ENCODE measurements around the gene VWDE.
"Not testable (repeated sequence)": the region's sequence is repeated elsewhere in the genome, so short reads cannot be mapped to it uniquely, and the experiment has no call there.

Gene VWDE

DNA sequence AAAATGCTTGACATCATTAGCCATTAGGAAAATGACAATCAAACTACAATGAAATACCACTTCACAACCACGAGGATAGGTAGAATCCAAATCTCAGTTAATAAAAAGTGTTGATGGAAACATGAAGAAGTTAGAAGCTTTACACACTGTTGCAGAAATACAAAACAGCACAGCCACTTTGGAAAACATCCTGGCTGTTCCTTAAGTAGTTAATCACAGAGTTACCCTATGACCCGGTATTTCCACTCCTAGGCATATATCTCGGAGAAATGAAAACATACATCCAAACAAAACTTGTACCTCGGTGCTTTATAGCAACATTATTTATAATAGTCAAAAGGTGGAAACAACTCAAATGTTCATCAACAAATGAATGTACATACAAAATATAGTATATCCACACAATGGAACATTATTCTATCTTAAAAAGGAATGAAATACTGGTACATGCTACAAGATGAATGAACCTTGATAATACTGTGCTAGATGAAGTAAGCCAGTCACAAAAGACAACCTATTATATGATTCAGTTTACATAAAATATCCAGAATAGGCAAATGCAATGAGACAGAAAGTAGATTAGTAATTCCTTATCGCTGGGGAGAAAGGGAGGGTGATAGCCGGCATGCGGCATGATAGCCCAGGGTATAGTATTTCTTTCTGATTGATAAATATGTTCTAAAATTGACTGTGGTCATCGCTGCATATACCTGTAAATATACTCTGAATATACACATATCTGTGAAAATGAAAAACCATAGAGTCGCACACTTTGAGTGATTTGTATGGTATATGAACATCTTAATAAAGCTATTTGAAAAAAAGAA is 1.9 kb downstream of the VWDE start:
- DNase-seq, result no peak

DNA sequence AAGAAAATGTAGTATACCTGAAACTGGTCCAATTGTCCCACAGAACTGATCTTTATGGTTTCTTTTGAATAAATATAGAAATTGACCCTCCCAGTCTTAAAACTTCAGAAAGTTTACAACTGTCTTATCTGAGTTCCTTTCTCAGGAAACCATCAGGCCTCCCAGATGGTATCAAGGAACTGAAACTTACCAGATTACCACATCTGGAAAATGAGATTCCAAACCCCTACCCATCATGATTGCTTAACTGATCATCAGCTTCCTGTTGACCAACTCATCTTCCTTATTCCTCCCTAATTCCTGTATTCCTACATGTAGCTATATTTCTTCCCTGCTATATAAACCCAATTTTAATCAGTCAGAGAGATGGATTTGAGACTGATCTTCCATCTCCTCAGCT is 5.5 kb downstream of the VWDE start:
- DNase-seq, result no peak

DNA sequence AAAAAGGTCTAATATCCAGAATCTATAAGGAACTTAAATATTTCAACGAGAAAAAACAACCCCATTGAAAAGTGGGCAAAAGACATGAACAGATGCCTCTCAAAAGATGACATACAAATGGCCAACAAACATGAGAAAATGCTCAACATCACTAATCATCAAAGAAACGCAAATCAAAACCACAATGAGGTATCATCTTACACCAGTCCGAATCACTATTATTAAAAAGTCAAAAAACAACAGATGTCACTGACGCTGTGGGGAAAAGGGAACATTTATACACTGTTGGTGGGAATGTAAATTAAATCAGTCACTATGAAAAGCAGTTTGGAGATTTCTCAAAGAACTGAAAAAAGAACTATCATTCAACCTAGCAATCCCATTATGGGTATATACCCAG is 6.0 kb downstream of the VWDE start:
- no peak for DNase-seq

DNA sequence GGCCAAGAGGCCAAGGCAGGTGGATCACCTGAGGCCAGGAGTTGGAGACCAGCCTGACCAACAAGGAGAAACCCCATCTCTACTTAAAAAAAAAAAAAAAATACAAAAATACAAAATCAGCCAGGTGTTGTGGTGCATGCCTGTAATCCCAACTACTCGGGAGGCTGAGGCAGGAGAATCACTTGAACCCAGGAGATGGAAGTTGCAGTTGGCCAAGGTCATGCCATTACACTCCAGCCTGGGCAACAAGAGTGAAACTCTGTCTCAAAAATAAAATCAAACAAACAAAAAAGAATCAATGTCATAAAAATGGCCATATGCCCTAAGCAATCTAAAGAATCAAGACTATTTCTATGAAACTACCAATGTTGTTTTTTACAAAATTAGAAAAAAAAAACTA is 7.0 kb downstream of the VWDE start:
- DNase-seq, result not testable (repeated sequence)

DNA sequence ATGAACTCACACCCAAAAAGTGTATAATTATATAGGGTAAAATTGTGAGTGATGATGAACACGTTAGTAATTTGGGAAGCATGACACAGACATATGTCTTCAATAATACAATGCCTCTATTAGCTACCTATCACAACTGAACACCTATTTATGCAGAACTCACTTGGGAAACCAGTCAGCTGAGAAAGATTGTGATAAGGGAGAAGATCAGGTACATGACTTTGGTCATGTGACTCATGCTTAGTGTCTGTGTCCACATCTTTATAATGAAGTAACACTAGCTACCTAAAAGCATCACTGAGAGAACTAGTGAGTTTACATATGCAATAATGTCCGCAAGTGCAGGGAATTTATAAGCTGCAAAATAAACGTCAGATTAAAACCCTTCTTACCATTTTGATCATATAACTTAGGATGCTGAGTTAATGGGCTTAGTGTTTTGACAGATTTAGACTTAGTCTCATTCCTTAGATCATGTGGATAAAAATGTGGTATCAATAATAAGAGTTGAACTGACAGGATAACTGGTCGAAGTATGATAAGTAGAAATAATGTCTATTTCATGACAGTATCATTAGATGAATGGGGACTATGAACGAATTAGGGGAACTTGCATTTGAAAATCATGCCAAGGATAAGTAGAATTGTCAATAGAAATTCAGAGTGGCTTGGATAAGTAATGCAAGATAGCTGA is 11.6 kb downstream of the VWDE start:
- no peak for DNase-seq

DNA sequence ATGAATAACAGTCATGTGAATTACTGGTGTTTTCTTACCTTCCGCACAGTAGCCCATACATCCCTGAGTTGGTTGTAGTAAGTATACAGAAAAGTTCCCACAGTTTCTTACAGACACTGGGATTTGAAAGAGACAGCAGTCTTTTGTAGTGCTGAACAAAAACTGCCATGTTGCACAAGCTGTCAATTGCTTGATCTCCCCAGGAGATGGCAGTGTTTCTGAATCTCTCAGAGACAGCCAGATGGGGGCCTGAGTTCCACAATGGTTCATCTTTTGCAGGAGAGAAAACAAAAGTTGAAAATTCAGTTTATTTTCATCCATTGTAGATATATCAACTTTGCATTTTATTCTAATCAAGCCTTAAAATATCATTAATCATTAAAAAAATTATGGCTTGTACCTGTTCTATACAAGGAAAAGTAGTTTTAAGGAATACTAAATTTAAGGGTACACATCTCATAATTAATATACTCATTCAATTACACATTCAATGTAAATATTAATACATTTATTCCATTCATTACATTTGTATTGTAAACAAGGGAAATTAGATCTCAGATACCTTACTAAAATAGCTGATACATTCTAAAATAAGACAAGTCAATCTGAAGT is 14.5 kb downstream of the VWDE start:
- peak; percentile 2 for DNase-seq

DNA sequence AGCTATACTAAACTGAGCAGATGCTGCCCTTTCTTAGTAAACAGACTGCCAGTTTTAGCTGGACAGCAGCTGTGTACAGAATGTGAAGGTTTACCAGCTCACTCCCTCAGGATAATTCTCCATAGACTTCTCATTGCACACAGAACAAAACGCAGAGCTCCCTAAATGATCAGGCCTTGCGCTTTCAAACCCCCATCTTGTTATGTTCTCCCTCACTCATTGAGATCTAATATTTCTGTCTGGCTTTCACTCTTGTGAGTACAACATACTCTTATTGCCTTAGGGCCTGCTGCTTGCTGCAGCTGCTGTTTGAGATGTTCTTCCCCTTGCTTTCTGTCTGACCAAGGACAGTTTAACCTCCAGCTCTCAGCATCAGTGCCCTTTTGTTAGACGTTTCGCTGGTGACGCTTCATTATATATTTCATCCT is 17.3 kb downstream of the VWDE start:
- no peak for DNase-seq

DNA sequence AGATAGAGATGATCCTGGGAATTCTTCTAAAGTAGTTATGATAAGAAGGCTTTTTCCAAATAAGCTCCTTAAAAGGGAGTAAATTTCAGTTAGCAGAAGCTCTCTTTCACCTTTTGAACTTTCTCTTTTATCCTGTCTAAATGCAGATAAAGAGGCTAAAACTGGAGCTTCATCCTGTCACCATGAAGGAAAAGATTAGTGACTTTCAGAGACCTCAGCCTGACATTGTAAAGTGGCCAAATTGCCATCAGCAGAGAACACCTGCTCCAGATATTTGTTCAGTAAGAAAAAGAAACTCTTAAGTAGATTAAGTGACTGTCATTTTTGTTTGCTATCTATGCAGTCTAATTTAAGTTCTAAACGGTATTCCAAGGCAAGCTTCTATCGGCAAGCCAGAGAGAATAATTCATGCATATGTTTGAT is 18.3 kb downstream of the VWDE start:
- no peak for DNase-seq

DNA sequence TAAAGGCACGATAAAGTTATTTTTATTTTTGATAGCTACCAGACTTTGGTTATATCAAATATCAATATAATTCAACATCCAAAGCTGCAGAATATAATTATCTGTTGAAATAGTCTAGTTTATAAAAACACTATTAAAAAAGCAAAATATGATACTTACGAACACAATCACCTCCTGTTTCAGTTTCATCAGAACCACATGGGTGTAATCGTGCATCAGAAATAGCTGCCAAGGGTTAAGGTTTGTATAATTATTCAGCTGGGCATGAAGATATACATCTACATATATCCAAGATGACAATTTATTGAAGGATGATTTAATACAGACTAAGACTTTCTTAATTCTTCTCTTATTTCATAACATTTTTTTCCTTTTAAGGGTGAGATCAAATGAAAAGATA is 20.3 kb downstream of the VWDE start:
- DNase-seq, result no peak

DNA sequence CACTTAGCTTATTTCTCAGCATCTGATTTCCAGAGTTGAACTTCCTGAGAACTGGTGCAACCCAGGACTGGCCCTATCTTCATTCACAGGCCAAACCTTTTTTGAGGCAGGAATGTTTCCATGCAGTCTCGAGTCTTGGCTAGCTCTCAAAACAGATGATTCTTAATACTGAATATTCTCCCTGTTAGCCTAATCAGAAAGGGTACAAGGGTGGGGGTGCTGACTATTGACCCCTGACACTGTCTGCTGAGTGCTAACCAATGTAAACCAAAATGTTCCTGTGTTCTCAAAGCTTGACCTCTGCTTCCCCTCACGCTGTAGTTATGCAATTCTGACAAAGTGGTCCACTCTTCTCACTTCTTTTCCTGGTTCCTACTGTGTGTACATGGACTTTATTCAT is 25.3 kb downstream of the VWDE start:
- no peak for DNase-seq

DNA sequence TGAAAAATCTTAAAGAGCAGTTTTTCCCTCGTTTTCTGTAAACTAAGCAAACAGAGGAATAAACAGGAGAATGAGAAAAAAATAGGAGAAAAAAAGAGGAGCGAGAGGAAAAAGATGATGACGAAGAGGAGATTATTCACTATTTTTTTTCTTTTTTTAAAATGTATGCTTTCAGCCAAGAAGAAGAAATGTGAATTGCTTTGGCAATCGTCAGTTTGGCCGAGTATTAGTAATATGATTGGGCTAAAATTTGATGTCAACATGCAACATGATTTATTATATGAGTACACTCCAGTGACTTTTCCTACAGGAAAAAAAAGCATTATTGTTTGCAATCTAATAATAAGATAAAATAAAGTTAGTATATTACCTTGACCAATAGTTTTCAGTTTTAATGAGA is 26.3 kb downstream of the VWDE start:
- DNase-seq, result no peak

DNA sequence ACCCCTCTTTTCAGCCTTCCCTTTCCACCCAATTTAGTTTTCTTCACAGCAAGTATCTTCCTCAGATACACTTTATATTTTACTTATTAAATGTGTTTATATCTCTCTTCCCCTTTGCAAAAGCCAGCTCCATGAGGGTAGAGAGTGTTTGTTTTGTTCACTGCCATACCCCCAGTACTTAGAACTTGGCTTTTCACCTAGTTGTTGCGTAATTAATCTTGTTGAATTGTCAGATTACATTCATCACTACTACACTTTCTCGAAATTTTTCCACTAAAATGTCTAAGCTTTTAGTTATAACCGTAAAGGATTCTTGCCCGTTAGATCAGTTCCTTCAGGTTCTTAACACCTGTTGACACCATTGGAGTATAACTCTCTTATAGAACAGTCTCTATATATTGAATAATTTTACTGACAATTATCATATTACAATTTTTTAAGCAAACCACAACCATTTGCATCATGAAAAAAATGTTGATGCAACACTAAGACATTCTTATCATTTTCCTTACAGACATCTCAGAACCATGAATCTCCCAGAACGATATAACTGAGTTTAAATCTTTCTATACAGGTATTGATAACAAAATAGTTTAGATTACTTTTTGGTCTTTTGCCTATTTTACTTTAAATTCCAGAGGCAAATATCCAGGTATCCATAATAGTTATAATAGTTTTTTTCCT is 29.9 kb downstream of the VWDE start:
- DNase-seq, result no peak

DNA sequence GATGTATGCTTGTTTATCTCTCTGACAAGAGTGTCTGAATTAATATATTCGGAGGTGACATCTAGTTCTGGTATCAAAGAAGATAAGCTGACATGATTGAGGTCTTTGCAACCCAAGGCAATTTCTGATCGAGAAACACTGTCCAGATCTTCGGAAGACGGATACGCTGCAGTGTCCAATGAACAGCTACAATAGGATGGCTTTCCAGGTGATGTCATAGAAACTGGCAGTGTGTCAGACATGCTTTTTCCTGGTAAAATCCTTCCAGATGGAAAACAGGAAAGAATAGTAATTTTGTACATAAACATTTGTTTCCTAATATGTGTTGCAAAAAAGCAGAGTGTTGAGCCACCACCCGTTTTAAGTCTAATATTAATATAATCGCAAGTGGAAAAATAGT is 33.4 kb downstream of the VWDE start:
- DNase-seq, result no peak

DNA sequence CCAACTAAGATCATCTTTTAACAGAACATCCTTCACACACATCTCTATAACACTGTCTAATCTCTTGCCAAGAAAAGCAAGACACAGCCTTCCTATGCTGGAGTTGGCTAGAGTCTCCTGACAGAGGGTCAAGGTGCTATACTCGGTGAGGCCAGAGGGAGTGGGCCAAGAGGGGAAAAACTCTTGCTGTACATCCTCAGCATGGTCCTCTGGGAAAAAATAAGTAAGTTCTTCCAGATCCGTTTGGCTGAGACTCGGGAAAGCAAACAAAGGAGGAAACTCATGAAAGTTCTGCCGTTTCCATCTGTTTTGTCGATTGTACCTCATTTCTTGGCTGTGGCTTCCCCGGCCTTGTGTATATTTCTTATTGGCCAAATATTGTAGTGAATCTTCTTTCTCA is 33.9 kb downstream of the VWDE start:
- DNase-seq, result no peak

DNA sequence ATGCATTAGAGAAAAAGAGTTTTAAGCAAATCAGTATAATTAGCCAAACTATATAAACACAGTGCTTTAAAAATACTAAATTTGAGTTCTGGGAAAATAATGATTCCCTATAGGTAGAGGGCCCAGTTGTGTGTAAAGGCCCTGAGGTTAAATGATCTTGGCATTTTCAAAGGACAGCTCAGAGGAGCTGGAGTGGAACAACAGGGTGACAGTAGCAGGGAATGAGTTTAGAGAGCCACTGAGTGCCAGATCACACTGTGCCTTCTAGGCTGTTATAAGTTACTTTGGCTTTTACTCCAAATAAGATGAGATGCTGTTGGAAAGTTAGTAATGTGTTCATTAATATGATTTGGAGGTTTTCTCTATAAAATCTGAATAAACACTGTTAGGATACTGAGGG is 34.6 kb downstream of the VWDE start:
- no peak for DNase-seq

DNA sequence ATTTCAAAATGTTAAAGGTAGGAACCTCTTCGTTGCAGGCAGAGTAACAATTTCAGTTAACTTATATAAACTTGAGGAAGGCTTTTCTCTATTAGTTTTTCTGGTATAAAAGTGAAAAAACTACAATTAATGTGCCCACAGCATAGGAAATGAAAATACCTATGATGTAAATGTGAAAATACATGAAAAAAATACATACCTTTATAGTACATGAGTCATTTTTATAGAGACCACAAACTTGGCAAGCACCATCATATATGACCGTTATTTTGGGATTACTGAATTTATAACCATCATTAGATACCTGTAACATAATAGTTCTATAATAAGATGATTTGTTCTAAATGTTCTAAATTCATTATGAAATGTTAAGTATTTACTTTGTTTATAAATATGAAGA is 42.7 kb downstream of the VWDE start:
- DNase-seq, result no peak

DNA sequence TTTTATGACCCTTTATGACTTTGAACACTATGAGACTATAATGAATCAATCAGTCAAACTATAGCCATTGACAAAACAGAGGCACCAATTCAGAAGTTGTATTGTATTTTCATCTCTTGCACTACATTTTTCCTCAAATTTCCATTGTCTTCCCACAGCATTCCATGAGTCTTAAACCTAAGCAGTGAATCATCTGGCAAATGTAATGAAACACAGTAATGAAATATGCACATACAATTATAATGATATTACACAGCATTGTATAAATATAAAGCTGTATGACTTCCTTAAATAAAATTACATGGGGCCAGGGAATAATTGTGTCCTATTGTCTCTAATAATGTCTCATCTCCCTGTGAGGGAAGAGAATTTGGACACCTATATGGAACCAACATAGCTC is 45.0 kb downstream of the VWDE start:
- DNase-seq, result no peak

DNA sequence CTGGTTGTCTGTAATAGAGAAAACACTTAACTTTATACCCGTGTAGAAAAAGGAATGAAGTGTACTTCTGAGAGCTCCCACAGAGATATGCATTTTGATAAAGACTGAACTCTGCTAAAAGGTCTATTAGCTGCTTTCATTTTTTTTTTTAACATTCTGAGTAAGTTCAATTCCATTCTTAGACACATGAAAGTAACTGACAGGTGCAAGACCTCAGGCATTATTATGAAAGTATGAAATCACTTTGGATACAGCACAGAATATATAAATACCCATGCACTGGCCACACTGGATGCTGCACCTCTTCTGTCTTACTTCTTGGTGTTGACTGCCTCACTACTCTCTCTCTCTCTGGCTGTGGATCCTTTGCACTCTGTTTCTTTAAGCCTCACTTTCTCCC is 46.2 kb downstream of the VWDE start:
- no peak for DNase-seq

DNA sequence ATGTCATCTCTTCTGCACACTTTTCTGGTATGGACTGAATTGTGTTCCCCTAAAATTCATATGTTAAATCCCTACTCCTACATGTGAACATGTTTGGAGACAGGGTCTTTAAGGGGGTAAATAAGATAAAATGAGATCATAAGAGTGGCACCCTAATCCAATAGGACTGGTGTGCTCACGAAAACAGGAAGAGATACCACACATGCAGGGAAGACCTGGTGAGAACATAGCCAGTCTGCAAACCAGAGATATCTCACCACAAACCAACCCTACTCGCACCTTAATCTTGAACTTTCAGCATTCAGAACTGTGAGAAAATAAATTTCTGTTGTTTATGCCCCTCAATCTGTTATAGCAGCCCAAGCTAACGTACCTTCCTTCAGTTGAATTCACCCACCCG is 51.8 kb downstream of the VWDE start:
- DNase-seq, result no peak

DNA sequence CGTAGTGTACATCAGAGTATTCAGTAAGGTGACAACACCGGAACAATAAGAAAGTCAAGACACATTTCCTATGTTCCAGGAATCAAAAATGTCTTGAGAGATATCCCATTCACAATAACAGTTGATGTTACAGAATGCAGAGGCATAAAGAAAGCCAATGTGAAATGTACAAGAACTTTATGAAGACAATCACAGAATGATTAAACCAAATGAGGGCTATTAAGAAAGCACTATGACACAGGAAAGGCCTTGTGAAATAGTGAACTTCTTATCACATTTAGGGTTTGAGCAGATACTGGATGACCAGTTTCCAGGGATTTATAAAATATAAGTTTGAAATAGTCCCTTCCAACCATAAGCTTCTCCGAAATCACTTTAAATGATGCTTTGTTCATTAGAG is 52.7 kb downstream of the VWDE start:
- no peak for DNase-seq

DNA sequence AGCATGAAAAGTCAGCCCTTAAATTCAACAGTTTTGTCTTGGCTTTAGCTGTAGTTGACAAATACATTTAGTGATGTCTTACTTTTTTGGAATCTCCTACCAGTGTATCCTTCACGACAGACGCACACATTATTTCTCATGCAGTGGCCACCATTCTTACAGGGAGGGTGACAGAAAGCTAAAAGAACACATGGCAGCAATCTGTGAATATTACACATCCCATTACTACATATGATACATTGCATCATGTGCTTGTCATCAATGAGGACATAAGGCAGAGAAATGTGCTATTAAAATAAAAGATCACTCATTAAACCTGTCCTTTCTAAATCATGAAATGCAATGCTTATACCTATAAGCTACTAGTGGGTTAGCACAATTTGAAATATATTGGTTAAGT is 66.6 kb downstream of the VWDE start:
- no peak for DNase-seq

DNA sequence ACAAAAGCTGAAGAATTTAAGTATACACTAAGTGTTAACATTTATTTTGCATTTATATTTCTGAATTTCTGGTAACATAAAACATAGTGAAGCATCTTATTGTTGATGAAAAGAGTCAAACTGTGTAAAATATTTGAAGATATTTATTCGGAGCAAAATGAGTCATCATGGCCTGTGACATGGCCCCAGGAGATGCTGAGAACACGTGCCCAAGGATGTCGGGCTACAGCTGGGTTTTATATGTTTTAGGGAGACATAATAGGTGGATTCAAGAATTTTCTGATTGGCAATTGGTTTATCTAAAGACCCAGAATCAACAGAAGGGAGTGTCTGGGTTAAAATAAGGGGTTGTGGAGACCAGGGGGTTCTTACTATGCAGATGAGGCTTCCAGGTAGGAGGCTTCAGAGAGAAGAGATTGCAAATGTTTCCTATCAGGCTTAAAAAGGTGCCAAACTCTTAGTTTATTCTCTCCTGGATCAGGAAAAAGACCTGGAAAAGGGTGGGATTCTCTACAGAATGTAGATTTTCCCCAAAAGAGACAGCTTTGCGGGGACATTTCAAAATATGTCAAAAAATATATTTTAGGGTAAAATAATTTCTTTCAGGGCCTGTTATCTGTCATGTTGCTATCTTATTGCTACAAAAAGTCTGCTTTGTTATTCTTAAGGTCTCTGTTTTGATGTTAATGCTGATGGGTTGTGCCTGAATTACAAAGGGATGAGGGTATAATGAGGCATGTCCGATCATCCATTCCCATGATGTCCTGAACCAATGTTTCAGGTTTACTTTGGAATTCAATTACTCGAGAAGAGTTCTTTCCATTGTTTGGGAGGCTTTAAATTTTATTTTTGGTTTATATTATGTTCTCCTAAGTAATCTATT is 74.5 kb downstream of the VWDE start:
- no peak for DNase-seq

DNA sequence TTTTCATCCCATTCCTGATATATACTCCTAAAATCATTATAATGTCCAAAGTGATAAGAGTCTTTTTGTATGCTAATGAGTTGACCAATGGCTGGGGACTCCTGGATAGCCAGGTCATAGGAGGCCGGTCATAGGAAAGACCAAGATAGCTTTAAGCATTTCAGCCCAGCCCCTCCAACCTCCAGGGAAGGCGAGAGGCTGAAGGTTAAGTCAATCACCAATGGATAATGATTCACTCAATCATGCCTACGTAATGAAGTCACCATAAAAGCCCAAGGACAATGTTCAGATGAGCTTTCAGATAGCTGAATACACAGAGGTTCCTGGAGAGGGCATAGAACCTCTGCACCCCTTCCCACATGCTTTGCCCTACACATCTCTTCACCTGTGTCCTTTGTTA is 75.7 kb downstream of the VWDE start:
- DNase-seq, result no peak

All from stimulated activated naive CD4-positive, alpha-beta T cell treated with Interleukin-2 at 50 U/mL for 16 hours (primary cell).